Hindlimb muscle (tissue), 1 donor: Measurements from ENCODE around the gene SPRY1. TPM values are rescaled to one million over a fixed set of nuclear protein-coding genes. Genes with fewer than 3 reads are reported as not detected.
A peak's percentile ranks its signal among the peaks of the same experiment; 100 is the strongest.

Experiments
- DNase-seq: peaks from one replicate; pipeline ENCODE4 v3.0.0-alpha.2; 2013
- polyA plus RNA-seq: library from polyadenylated mRNA; unstranded; fragments of 120-200 nt; gene quantifications from one replicate; pipeline ENCODE4 v1.2.1, GENCODE V29; 2013; ENCODE audit not compliant: insufficient read length

SPRY1 gene
- polyA plus RNA-seq, 1 donor, result 184 TPM

DNA sequence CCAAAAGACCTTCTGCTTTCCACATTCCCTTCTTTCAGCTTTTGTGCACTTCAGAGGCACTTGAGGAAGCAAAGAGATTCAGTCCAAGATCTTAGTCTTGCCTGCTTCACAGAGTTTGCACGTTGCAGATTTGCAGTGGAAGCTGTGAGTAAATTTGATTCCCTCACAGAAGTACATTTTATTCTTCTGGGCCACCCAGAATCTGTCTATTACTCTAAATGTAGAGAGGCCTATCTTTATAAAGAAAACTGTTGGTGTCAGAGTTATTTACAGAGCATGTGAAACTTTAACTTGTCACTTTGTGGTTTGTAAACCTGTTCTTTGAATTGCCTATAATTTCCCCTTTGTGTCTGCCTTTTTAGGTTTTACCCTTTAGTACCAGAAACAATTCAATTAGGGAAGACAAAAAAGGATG lies 15.5 kb downstream of the SPRY1 start:
- no peak for DNase-seq

DNA sequence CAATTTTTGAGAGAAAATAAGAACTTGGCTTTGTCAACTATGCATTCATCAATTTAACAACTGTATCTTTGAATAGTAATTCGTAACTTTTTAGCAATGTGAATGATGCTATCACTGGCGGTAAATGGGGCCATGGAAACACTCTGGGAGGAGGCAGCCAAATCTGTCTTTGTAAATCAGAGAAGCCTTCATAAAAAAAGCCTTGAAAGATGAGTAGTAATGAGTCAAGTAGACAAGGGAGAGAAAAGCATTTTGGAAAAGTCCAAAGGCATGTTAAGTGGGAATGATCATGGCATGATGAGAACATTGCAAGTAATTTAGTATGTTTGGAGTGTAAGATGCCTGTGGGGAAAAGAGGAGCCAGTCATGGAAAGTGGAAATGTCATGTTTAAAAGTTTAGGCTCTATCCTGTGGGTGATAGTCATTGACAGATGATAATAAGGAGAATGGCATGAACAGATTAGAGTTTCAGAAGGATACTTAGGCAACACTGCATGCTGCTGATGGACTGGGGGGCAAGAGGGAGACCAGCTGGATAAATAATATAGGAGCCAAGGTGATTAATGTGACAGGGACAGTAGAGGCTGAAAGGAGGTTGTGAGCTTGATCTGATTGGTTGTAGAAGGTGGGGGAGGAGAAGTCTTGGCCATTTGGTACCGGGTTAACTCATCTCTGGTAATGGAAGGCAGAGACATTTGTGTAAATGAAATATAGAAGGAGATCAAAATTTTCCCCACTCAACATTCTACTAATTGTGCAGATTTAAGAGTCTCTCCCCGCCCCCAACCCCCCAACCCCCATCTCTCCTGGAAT lies 16.3 kb downstream of the SPRY1 start:
- DNase-seq, result no peak

- no peak for DNase-seq
Measured at GRCh38 chr4:123415576-123415975, 19.0 kb downstream of the SPRY1 start.

DNA sequence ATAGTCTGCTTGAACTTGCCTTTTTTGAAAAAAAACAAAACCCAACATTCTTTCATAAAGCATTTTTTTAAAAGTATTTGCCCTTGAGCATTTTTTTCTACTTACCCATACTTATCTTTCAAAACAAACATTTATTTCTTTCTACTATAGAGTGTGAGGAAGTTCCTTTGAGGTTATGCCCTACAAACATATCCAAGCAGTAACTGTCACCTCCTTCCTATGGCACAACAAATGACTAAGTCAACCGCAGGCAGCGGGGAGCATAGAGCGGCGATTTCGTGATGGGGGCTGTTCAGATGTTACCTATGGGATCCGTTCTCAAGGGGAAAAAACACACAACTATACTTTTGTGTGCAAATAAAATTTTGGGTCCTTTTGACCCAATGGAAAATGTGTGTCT lies 19.4 kb downstream of the SPRY1 start:
- DNase-seq, result no peak

- no peak for DNase-seq
Measured at GRCh38 chr4:123417813-123418212, 21.2 kb downstream of the SPRY1 start.

- DNase-seq, result no peak
Measured at GRCh38 chr4:123418351-123418931, 21.8 kb downstream of the SPRY1 start.

- no peak for DNase-seq
Measured at GRCh38 chr4:123419885-123420755, 23.5 kb downstream of the SPRY1 start.

DNA sequence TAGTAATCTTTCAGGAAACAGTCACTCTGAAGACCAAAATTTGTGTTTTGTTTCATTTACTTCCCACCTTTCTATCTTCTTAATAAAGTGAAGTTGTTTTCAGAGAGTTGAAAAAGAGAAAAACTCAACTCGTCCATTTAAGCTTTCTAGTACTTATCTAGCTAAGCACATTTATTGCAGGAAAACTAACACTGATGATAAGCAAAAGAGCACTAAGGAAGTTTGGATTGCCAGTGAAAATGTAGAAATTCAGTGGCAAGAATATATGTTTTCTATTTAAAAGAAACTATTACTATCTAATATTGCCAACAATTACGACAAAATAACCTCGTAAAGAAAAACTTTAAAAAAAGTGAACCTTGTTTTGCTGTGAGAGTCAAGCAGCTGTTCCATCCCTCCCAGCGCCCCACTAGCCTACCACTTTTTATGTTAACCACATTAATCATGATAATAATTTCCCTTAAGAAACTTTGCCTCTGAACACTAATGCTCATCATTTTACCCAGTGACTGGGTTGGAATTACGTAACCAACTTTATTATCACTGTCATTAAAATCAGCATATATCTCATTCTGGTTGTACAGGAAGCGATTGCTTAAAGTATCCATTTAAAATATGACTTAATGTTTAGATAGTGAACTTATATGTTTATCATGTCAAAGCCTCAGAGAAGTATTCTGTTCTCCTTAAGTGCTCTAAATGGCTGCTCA lies 24.8 kb downstream of the SPRY1 start:
- no peak for DNase-seq

- DNase-seq, result no peak
Measured at GRCh38 chr4:123421937-123422781, 25.6 kb downstream of the SPRY1 start.

GRCh38 chr4:123423819-123424218 lies 27.2 kb downstream of the SPRY1 start:
- no peak for DNase-seq

DNA sequence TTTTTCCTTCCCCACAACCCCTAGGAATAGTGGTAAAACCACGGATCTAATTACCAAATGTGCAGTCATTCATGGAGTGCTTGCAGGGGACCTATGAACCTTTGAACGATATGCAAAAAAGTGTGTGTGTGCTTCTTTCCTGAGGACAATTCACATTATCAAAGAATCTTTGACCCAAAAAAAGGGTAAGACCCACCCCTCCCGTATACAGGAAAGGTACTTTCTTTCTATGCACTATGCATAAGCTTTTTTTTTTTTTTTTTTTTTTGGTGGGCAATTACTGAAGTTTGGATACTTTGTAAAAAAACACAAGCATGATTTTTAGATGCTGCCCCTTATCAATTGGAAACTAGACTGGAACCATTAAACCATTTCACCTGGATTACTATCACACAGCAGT lies 31.4 kb downstream of the SPRY1 start:
- DNase-seq, result no peak

DNA sequence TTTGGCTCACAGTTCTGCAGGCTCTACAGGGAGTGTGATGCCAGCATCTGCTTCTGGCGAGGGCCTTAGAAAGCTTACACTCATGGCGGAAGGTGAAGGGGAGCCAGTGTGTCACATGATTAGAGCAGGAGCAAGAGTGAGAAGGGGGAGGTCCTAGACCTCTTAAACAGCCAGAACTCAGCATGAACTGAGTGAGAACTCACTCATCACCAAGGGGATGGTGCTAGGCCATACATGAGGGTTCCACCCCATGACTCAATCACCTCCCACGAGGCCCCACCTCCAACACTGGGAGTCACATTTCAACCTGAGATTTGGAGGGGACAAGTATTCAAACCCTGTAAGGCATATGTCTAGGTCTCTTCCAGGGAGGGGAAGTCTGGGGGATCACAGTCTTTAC lies 33.4 kb downstream of the SPRY1 start:
- no peak for DNase-seq

- no peak for DNase-seq
Measured at GRCh38 chr4:123430501-123430900, 33.9 kb downstream of the SPRY1 start.

DNA sequence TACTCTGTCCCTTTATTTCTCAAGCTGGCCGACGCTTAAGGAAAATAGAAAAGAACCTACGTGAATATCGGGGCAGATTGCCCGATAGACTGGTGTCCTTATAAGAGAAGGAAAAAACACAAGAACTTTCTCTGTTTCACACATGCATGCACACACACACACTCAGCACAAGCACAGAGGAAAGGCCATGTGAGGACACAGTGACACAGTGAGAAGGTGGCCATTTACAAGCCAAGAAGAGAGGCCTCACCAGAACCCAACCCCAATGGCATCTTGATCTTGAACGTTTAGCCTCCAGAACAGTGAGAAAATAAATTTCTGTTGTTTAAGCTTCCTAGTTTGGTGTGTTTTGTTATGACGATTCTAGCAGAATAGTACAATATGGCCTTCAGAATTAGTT lies 37.0 kb downstream of the SPRY1 start:
- no peak for DNase-seq

DNA sequence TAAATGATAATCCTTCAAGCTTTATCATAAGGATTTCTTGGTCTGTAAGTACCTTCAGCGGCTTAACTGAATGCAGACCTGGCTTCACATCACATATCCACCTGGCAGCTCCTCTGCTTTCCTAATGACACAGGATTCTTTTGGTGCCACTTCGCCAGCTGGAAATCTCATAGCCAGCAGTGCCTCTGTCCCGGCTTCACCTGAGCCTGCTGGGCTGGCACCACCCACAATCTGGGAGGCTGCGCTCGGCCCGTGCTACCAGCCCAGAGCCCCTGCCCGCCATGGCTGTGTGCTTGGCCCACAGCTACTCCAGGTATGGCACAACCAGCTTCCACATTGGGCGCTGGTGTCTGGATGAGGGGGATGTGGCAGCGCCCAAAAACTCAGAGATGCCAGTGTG lies 37.4 kb downstream of the SPRY1 start:
- no peak for DNase-seq

GRCh38 chr4:123435246-123436113 lies 38.9 kb downstream of the SPRY1 start:
- DNase-seq, result no peak

DNA sequence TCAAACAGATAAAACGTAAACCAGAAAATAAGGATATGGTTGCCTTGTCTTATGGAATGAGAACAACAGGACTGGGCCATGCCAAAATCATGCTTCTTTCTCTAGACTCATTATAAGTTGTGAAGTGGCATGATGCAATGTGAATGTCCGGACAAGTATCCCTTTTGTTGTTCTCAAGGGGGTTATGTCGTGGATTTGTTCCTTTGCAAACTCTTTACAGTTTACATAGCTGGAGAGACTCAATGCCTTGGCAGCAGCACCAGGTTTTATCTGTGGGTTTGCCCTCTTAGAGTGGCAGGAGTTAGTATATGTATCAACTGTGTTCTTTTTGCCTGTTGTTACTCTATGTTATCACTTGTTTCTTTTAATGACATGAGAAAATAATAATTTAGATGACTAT lies 41.4 kb downstream of the SPRY1 start:
- DNase-seq, result no peak

DNA sequence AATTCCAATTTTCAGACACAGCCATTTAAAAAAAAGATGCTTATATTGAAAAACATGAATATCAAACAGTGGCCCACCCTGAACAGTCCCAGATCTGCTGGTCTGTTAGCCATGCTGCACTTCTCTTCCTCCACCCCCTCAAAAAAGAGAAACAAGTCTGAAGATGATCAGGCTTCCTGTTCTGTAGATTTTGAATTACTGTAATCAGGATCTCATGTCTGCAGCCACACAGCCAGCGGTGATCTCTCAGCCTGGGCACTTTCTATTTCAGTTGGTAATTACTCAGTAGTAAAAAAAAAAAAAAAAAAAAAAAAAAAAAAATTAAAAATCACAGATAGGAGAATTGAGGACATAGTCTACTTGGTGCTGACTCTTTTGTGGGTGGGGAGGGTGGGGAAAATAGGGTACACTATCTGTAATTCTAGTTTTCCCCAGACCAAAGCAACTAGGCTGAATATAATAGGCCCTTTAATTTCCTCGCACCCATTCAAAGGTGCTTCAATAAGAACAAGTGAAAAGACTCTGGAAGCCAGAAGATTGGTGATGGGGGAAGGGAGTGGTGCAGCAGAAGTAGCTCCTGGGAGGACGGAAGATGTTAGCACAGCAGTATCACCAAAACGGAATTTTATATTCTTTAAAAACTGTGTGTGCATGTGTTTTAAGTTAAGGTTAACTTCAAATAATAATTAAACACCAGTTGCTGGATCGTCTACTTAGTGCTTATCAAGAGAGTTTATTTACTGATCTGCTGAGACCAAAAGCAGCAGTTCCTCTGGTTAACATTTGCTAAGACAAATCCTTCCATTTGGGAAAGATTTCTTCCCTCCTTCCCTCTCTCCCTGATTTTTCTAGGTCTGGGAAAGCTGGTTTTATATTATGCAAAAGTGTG lies 47.0 kb downstream of the SPRY1 start:
- no peak for DNase-seq

- DNase-seq, result peak; percentile 33
Measured at GRCh38 chr4:123444290-123444731, 47.7 kb downstream of the SPRY1 start.
